ENCODE results near the gene MAGI3. TPM values are rescaled to one million over a fixed set of nuclear protein-coding genes. Genes with fewer than 3 reads are reported as not detected.

Gene MAGI3
- 14.1 and 18.3 TPM in 2 replicates for total RNA-seq

DNA sequence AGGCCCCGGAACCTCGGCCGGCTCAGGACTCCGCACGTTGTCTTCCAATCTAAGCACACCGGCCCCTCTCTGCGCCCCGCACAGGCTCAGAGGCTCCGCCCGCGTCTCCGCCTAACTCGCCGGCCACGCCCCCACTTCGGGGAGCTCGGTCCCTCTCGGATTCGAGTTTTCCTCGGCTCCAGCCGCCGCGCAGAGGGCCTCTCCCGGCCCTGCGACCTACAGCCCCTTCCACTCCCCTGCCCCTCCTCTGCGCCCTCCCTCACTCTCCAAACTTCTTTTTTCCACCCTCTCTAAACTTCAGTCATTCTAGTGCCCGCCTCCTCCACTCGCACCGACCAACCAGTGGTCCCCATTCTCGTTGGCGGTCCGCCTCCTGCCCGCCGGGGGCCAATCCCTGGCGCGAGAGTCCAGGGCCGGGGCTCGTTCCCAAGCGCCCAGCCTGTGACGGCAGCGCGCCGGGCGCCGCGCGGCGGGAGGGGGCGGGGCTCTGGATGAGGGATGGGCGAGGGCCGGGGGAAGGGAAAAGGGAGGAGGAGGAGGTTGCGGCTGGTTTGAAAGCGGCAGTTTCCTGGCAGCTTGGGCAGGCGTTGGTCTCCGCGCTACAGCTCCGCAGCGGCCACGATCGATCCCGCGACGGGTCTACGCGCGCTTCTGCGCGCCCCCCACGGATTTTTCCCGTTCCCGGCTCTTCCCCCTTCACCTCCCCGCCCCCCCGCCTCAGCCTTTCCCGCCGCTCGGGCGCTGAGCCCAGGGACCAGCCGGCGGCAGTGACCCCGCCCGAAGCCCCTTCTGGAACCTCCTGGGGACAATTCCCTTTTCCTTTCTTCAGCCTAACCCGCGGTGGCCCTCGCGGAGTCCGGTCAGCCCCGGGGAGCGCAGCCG is at the start of gene MAGI3:
Gene MAGI3 (plus strand): TSS at position 563 of the 882 bp plus-strand sequence. CDS start 519 bp downstream, outside the sequence.

Data from smooth muscle cell of trachea (primary cell).